Measurements from ENCODE around the gene KLRB1.
"Not testable (repeated sequence)": the region's sequence is repeated elsewhere in the genome, so short reads cannot be mapped to it uniquely, and the experiment has no call there.

The KLRB1 gene

DNA sequence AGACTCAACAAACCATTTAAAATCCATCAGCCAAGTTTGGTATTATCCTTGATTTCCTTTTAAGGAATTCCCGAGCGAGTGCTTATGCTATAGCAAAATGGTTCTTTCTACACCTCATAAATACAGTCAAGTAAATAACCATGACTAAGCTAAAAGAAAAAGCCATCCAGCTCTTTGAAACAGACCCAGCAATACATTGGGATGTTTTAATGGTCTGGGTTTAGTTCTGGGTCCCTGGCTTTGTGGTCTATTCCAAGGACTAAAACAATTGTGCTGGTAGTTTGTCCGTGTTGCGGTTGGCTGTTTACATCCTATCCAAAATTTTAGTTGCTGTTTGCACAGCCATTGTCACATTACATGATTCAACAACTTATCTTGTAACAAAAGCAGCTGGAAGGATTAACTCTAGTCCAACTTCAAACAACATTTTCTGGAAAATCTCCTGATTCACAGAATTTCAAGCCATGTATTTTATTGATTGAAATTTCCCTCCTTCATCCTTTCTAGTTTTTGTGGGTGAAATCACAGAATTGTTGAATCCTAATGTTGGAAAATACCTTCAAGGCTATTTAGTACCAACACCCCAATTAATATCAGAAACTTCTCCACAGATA is 19.6 kb downstream of the KLRB1 start:
- Mint-ChIP-seq H3K27ac (no peak overlapping the region), H3K36me3 (ENCODE audit: low read depth) (no peaks in the 10 kb centered on the region), H3K27me3 (ENCODE audit: low read depth) (no peaks in the 10 kb centered on the region), H3K9me3 (peaks cover 2% of the 10 kb centered on the region), H3K4me1 (no peaks in the 10 kb centered on the region), H3K4me3 (no peak overlapping the region)
- TF ChIP-seq CTCF (IDR thresholded peaks at IDR 0.05; ENCODE audit: unreplicated experiment in 3 of 3), result no peak

DNA sequence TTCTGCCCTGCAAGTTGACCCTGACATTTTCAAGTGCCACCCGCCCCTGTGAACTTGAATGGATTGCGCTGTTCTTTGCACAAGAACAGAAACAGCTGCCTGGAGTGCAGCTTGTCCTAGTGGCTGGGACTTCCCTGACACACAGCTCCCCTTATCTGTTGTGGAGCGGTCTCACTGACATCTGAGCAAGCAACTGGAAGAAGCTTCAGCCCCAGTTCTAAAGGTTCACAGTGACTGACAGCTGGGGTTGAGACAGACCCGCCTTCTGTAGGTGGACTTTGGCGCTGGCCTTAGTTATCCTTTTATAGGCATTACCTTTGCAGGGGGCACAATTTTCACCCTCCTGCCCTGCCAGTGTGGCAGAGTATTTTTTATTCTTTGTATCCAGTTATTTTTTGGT is 30.0 kb downstream of the KLRB1 start:
- H3K27me3 Mint-ChIP-seq (ENCODE audit: low read depth); H3K36me3 Mint-ChIP-seq (ENCODE audit: low read depth); H3K9me3 Mint-ChIP-seq; H3K27ac Mint-ChIP-seq; H3K4me1 Mint-ChIP-seq; H3K4me3 Mint-ChIP-seq: not testable (repeated sequence)

GRCh38 chr12:9567151-9567550 is 40.6 kb downstream of the KLRB1 start:
- H3K27me3 Mint-ChIP-seq (ENCODE audit: low read depth); H3K27ac Mint-ChIP-seq; H3K4me1 Mint-ChIP-seq; H3K36me3 Mint-ChIP-seq (ENCODE audit: low read depth); H3K9me3 Mint-ChIP-seq; H3K4me3 Mint-ChIP-seq: not testable (repeated sequence)

- H3K27me3 Mint-ChIP-seq (ENCODE audit: low read depth); H3K9me3 Mint-ChIP-seq; H3K27ac Mint-ChIP-seq; H3K36me3 Mint-ChIP-seq (ENCODE audit: low read depth); H3K4me3 Mint-ChIP-seq; H3K4me1 Mint-ChIP-seq: not testable (repeated sequence)
Observed at GRCh38 chr12:9566113-9566512, 41.6 kb downstream of the KLRB1 start.

- not testable (repeated sequence) for H3K4me1 Mint-ChIP-seq; H3K27ac Mint-ChIP-seq; H3K27me3 Mint-ChIP-seq (ENCODE audit: low read depth); H3K9me3 Mint-ChIP-seq; H3K36me3 Mint-ChIP-seq (ENCODE audit: low read depth); H3K4me3 Mint-ChIP-seq
Observed at GRCh38 chr12:9564418-9564817, 43.3 kb downstream of the KLRB1 start.

DNA sequence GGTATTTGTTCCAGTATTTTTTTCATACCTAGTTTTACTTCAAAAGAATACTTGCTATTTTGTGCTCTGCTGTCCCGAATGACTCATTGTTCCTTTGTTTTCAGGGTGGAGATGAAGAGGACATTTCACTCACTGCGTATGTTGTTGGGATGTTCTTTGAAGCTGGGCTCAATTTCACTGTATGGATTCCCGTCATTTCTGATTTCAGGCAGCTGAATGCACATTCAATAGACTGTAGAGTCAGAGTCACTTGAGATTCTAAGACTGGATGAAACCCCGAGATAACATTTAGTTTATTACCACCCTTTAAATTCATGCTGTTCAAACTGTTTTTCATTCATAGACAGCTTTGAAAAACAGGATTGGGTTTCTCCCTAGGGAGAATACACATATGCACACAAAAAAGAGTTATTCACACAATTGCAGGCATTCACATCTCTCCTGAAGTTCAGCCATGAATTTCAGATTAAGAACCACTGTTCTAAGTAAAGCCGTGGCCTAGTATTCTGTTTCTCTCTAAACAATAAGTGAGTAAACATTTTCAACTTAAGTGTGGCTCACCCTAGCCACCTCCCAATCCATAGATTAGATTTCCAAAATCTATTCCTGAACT is 44.8 kb downstream of the KLRB1 start:
- not testable (repeated sequence) for H3K27me3 Mint-ChIP-seq (ENCODE audit: low read depth); H3K9me3 Mint-ChIP-seq; H3K27ac Mint-ChIP-seq; H3K4me1 Mint-ChIP-seq; H3K4me3 Mint-ChIP-seq; H3K36me3 Mint-ChIP-seq (ENCODE audit: low read depth)

- not testable (repeated sequence) for H3K4me3 Mint-ChIP-seq; H3K9me3 Mint-ChIP-seq; H3K36me3 Mint-ChIP-seq (ENCODE audit: low read depth); H3K27me3 Mint-ChIP-seq (ENCODE audit: low read depth); H3K27ac Mint-ChIP-seq; H3K4me1 Mint-ChIP-seq
Observed at GRCh38 chr12:9545489-9545888, 62.2 kb downstream of the KLRB1 start.
